Esophagus muscularis mucosa (tissue), 3 donors: ENCODE results near the gene CFD.

Experiments
- CTCF ChIP-seq, 3 experiments: fragments of 200-600 bp in 2 of 3; fragments of 450-650 bp in 1 of 3; sonication (generic) in 2 of 3; IDR thresholded peaks; one replicate each; pipeline ENCODE4 v1.5.1; 2017 to 2019; ENCODE audit warnings: antibody characterized with exemption in 3 of 3, mild to moderate bottlenecking in 2 of 3, moderate library complexity in 1 of 3
- POLR2A ChIP-seq: fragments of 450-650 bp; IDR thresholded peaks from one replicate; pipeline ENCODE4 v1.6.1; 2017; ENCODE audit warnings: antibody characterized with exemption, moderate library complexity, mild to moderate bottlenecking, low read depth
- POLR2AphosphoS5 ChIP-seq, 2 donors: sonication (generic); formaldehyde crosslinking; IDR thresholded peaks; one replicate each; pipeline ENCODE4 v1.6.1; 2017; ENCODE audit warnings: antibody characterized with exemption in 2 of 2

GRCh38 chr19:840519-841206, 18.8 kb upstream of the CFD start, which contains the start of gene PRTN3:
- TF ChIP-seq CTCF (IDR thresholded peaks at IDR 0.05) (no peak), POLR2AphosphoS5 (IDR thresholded peaks at IDR 0.05) (no peak), POLR2A (no peak)
